ENCODE measurements around the gene PHACTR1. TPM values are rescaled to one million over a fixed set of nuclear protein-coding genes. Genes with fewer than 3 reads are reported as not detected.
A peak's percentile ranks its signal among the peaks of the same experiment; 100 is the strongest.

PHACTR1 gene
- total RNA-seq, 2 experiments from 2014 or later: 0.11 TPM; not detected in 1

DNA sequence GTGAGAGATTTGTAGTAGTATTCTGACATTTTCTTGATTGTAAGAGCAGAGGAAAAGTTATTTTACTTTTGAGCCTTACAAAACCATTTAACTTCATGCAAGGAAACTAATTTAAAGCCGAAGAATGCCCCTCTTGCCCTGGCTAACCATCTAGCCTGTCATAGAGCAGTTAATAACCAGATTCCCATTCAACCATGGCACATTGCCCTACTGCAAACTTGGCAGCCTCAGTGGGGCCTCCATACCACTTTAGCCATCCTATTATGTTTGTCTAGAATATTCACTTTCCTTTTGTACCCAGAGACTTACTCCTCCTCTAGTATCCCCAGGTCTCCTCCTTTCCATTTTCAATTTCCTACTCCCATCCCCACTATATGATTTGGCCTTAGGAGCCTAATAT lies 380.9 kb downstream of the PHACTR1 start:
- H3K4me1 Mint-ChIP-seq (ENCODE audit: low read depth): no peaks in the 10 kb centered on the region
- ATAC-seq: no peak
- ChIA-PET POLR2A (no interaction called here), CTCF (no interaction called here)
- H3K4me3 Mint-ChIP-seq: no peak overlapping the region
- no peaks in the 10 kb centered on the region for H3K9me3 Mint-ChIP-seq
- TF ChIP-seq, protein P1, sequence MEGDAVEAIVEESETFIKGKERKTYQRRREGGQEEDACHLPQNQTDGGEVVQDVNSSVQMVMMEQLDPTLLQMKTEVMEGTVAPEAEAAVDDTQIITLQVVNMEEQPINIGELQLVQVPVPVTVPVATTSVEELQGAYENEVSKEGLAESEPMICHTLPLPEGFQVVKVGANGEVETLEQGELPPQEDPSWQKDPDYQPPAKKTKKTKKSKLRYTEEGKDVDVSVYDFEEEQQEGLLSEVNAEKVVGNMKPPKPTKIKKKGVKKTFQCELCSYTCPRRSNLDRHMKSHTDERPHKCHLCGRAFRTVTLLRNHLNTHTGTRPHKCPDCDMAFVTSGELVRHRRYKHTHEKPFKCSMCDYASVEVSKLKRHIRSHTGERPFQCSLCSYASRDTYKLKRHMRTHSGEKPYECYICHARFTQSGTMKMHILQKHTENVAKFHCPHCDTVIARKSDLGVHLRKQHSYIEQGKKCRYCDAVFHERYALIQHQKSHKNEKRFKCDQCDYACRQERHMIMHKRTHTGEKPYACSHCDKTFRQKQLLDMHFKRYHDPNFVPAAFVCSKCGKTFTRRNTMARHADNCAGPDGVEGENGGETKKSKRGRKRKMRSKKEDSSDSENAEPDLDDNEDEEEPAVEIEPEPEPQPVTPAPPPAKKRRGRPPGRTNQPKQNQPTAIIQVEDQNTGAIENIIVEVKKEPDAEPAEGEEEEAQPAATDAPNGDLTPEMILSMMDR (IDR thresholded peaks at IDR 0.05): no peak
- intact Hi-C loops (cut with micrococcal nuclease): no loop called here
- no peak for DNase-seq
- no peaks in the 10 kb centered on the region for H3K36me3 Mint-ChIP-seq (ENCODE audit: low read depth)
- no peak overlapping the region for H3K27ac Mint-ChIP-seq
- no peaks in the 10 kb centered on the region for H3K27me3 Mint-ChIP-seq

DNA sequence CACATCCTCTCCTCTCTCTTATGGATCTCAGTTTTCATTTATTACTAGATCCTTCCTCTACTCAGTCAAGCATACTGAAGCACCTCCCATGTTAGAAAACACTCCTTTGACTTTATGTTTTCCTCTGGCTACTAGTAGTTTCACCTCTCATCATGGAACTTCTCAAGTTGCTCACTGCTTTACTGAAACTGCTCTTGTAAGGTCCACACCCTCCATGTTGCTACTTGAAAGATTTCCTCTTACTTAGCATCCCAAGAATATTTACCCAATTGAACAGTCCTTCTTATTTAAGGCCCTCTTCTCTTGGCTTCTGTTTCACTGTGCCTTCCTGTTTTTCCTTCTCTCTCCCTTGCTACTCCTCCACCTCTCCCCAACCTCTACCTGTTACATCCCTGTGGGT lies 381.4 kb downstream of the PHACTR1 start:
- Mint-ChIP-seq H3K27me3 (no peaks in the 10 kb centered on the region), H3K36me3 (ENCODE audit: low read depth) (no peaks in the 10 kb centered on the region), H3K4me1 (ENCODE audit: low read depth) (no peaks in the 10 kb centered on the region), H3K4me3 (no peak overlapping the region), H3K27ac (no peak overlapping the region), H3K9me3 (no peaks in the 10 kb centered on the region)
- intact Hi-C loops (cut with micrococcal nuclease): no loop called here
- ATAC-seq: no peak
- DNase-seq: no peak
- CTCF ChIA-PET: no interaction called here
- POLR2A ChIA-PET: no interaction called here
- TF ChIP-seq, protein P1 (IDR thresholded peaks at IDR 0.05): no peak

DNA sequence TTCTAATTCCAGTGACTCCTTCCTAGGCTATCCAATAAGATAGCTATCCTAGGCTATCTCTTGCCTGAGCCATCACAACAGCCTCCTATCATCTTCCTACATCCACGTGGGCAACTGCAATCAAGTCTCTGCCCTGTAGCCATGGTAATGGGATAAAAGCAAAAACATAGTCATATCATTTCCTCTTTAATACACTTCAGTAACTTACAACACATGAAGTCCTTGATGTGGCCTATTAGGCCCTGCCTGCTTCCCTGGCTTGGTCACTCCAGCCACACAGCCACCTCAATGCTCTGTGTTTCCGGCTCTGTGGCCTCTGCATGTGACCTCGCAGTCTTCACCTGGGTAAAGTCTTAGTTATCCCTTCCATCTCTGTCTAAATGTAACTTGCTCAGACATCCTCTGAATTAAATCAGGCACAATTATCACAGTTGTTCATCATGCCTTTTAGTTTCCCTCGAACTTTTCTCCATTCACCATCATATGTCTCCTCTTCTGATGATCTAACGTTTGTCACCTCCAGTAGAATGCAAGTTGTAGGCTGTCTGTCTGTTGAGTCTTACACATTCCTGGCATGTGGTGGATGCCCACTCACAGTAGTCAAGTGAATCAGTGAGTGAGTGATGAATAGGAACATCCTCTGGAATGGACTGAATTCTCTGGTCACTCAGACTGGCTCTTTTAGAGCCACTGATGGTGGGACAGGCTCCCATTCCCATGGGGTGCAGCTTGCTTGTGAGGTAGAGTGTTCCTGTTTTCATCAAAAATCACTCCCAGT lies 382.4 kb downstream of the PHACTR1 start:
- no peak for ATAC-seq
- no peaks in the 10 kb centered on the region for H3K9me3 Mint-ChIP-seq
- no peaks in the 10 kb centered on the region for H3K27me3 Mint-ChIP-seq
- intact Hi-C loops (cut with micrococcal nuclease): no loop called here
- no peak overlapping the region for H3K27ac Mint-ChIP-seq
- CTCF ChIA-PET: no interaction called here
- TF ChIP-seq, protein P1 (IDR thresholded peaks at IDR 0.05): no peak
- H3K4me3 Mint-ChIP-seq: no peak overlapping the region
- POLR2A ChIA-PET: no interaction called here
- no peak for DNase-seq
- H3K36me3 Mint-ChIP-seq (ENCODE audit: low read depth): no peaks in the 10 kb centered on the region
- H3K4me1 Mint-ChIP-seq (ENCODE audit: low read depth): no peaks in the 10 kb centered on the region

DNA sequence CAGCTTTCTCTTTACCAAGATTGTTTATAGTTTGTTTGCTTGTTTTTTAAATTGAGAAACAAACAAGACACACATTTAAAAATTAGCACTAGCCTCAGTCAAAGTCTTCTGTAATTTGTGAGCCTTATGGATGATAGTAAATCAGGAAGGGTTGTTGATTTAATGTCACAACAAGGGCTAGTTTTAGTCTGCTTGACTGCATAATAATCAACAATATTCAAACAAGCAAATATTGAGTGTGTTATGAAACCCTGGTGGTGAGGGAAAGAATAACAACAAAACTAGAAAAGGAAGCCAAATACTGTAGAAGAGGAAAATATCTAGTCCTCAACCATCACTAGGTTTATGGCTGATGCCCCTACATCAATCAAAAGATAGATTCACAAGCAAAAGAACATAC lies 383.2 kb downstream of the PHACTR1 start:
- intact Hi-C loops (cut with micrococcal nuclease): no loop called here
- TF ChIP-seq, protein P1 (IDR thresholded peaks at IDR 0.05): peak; percentile 18
- H3K4me1 Mint-ChIP-seq (ENCODE audit: low read depth): no peaks in the 10 kb centered on the region
- H3K9me3 Mint-ChIP-seq: no peaks in the 10 kb centered on the region
- ChIA-PET POLR2A (no interaction called here), CTCF (no interaction called here)
- no peaks in the 10 kb centered on the region for H3K36me3 Mint-ChIP-seq (ENCODE audit: low read depth)
- H3K27ac Mint-ChIP-seq: no peak overlapping the region
- no peak for ATAC-seq
- no peak for DNase-seq
- H3K4me3 Mint-ChIP-seq: no peak overlapping the region
- no peaks in the 10 kb centered on the region for H3K27me3 Mint-ChIP-seq

DNA sequence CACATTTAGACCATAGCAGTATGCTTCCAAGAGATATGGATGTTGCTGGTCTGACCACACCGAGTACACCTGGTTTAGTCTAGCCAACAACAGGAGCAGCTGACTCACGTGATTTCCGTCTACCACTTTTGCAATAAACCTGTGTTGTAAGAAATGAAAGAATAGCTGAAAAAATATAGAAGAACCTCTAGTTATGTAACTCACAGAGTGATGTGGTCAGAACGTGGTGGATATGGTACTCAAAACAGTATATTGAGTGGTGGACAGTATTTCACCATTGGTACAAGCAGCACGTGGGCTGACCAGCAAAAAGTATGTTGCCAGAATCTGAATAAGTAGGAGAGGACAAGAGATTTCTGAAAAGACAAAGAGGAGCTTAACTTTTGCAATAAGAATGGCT lies 384.8 kb downstream of the PHACTR1 start:
- Mint-ChIP-seq H3K4me1 (ENCODE audit: low read depth) (no peaks in the 10 kb centered on the region), H3K27me3 (no peaks in the 10 kb centered on the region), H3K9me3 (no peaks in the 10 kb centered on the region), H3K36me3 (ENCODE audit: low read depth) (no peaks in the 10 kb centered on the region), H3K27ac (no peak overlapping the region), H3K4me3 (no peak overlapping the region)
- DNase-seq: no peak
- TF ChIP-seq, protein P1 (IDR thresholded peaks at IDR 0.05): no peak
- intact Hi-C loops (cut with micrococcal nuclease): no loop called here
- ChIA-PET CTCF (no interaction called here), POLR2A (no interaction called here)
- no peak for ATAC-seq
